Stimulated activated CD4-positive, alpha-beta T cell treated with anti-CD3 and anti-CD28 coated beads, Interleukin-1b, Interleukin-23, amount 100 ng/mL, for 24 hours (primary cell): ENCODE results near the gene PRUNE2.

Experiments
- DNase-seq, 4 experiments: peaks; one replicate each; pipeline ENCODE4 v3.0.0-alpha.2; 2020; ENCODE audit warnings: low read depth in 4 of 4, low spot score in 1 of 4

PRUNE2 gene

GRCh38 chr9:76580188-76580587 lies 325.7 kb downstream of the PRUNE2 start:
- no peak for DNase-seq

DNA sequence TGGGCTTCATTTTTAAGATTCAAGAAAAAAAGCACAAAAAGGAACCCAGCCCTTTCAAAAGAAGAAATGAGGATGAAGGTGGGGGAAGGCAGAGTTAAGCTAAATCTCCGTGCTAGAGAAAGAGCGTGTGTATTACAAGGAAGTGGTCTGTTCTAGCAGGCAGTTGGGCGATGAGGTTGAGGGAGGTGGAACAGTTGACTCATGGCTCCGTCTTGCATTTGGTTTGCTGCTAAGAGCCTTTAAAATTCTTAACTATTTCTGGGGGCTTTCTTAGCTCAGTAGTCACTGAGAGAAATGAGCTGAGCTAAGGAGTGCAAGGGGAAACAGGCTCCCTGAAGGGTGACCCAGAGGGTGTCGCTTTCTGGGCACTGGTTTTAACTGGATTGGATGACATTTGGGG lies 329.6 kb downstream of the PRUNE2 start:
- peak; percentile 2 to 49 (median 23) for DNase-seq

DNA sequence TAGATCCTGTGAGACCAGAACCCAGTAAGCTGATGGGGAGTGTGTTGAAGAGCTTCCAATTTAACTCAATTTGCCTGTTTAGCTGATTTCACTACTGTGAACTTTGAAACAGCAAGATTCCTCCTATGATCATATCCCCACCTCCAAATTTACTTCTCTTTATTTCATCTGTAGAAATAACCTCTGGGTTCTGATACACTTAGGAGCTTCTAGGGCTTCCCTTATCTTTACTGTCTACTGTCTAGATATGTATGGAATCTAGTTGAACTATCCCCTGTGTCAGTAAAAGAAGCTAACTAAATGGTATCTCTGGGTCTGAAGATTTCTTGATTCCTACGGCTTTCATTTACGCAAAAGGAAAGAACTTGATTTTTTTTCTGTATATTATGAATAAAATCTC lies 330.2 kb downstream of the PRUNE2 start:
- DNase-seq, result no peak

- no peak for DNase-seq
These were observed 331.8 kb downstream of the PRUNE2 start for GRCh38 chr9:76573905-76574760.

GRCh38 chr9:76573408-76573807 lies 332.5 kb downstream of the PRUNE2 start:
- no peak for DNase-seq

GRCh38 chr9:76572151-76572550 lies 333.8 kb downstream of the PRUNE2 start:
- no peak for DNase-seq

- DNase-seq, result no peak
These were observed 334.2 kb downstream of the PRUNE2 start for GRCh38 chr9:76571743-76572146.

DNA sequence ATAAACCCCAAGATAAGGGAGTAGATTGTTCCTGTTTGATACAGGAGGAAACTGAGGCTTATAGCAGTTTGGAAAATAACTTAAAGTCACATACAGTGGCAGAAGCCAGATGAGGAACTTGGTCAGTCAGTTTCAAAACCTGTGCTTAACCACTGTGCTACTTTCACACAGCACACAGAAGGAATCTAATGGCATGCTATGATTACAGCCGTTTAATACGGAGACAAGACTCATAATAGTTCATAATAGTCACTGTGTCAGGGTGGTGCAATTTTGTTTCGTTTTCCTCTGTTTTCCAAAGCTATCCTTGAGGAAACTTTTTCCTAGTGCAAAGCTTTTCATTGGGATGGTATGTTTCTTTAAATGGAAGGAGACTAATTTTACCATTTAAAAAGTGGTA lies 334.6 kb downstream of the PRUNE2 start:
- no peak for DNase-seq

GRCh38 chr9:76570826-76571225 lies 335.1 kb downstream of the PRUNE2 start:
- DNase-seq, result no peak

DNA sequence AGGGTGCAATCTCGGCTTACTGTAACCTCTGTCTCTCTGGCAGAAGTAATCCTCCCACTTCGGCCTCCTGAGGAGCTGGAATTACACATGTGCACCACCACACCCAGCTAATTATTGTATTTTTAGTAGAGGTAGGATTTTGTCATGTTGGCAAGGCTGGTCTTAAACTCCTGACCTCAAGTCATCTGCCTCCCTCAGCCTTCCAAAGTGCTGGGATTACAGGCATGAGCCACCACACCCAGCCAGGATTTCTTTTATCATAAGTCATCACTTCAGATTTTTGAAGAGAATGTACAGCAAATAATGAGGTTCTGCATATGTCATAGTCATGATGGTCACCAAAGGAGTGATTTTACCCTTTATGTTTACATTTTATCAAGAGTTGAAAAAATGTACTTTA lies 338.8 kb downstream of the PRUNE2 start:
- DNase-seq, result no peak

GRCh38 chr9:76564297-76564696 lies 341.6 kb downstream of the PRUNE2 start:
- DNase-seq, result no peak

GRCh38 chr9:76562511-76562911 lies 343.4 kb downstream of the PRUNE2 start:
- no peak for DNase-seq

- no peak for DNase-seq
These were observed 344.0 kb downstream of the PRUNE2 start for GRCh38 chr9:76561900-76562299.
